HG03066 (cell line): ENCODE measurements around the gene ABHD14A.
A peak's percentile ranks its signal among the peaks of the same experiment; 100 is the strongest.
"Not testable (repeated sequence)": the region's sequence is repeated elsewhere in the genome, so short reads cannot be mapped to it uniquely, and the experiment has no call there.

ENCODE experiments used
- ATAC-seq: cut with Tn5 transposase; IDR thresholded peaks from one replicate; pipeline ENCODE4 v1.9.1; 2021; ENCODE audit warnings: low read depth; ENCODE audit not compliant: unreplicated experiment

The ABHD14A gene

DNA sequence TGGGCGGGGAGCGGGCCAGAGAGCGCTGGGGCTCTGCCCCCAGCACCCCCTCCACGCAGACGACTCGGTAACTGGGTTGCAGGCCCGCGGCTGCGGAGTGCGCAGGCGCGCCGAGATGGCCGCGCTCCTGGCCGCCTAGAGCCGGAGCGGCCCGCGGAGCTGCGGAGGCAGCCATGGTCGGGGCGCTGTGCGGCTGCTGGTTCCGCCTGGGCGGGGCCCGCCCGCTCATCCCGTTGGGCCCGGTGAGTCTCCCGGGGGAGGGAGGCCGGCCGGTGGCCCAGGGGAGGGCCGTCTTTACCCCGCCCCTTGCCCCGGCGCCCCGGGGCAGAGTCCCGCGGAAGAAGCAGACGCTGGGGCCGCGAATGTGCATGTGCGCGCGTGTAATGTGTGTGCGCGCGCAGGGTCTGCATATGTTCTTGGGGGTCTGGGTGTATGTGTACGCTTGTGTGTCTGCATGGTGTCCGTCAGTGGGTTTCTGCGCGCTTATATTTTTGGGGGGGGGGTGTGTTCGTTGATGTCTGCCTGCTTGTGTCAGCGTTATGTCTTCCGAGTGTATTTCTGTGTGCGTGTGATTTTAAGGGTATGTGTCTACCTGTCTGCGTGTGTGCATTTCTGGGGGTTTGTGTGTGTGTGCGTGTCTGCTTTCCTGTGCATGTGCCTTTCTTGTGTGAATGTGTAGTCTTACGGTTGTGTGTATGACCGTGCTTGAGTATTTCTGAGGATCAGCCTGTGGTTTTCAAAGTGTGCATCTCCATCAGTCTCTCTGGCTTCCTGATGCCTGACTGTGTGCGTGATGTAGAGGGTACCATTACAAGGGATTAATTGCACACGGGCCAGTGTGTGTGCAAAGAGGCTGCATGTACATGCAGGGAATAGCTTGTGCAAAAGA lies at the start of gene ABHD14A:
Gene ABHD14A, plus strand, starts transcription at position 102 of the 889 bp plus-strand sequence. Its CDS starts 72 bp downstream, at position 174.
- ATAC-seq, result peak; percentile 50

DNA sequence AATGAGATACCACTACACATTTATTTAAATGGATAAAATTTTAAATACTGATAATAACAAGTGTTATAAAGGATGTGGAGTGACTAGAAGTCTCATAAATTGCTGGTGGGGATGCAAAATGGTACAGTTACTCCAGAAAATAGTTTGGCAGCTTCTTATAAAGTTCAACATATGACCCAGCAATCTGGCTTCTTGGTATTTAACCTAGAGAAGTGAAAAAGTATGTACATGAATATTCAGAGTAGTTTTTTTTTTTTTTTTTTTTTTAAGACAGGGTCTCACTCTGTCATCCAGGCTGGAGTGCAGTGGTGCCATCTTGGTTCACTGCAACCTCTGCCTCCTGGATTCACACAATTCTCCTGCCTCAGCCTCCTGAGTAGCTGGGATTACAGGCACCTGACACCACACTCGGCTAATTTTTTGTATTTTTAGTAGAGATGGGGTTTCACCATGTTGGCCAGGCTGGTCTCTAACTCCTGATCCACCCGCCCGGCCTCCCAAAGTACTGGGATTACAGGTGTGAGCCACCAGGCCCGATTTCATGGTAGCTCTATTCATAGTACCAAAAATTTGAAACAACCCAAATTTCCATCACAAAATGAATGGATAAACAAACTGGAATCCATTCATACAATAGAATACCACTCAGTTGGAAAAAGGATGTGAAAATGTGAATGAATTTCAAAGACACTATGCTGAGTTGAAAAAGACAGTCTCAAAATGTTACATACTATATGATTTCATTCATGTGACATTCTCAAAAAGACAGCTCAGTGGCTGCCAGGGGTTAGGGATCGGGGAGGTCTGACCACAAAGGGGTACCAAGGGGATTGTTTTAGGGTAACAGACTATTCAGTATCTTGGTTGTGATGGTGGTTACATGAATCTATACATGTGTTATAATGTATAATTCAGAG lies 47.5 kb upstream of the ABHD14A start:
- ATAC-seq, result no peak

DNA sequence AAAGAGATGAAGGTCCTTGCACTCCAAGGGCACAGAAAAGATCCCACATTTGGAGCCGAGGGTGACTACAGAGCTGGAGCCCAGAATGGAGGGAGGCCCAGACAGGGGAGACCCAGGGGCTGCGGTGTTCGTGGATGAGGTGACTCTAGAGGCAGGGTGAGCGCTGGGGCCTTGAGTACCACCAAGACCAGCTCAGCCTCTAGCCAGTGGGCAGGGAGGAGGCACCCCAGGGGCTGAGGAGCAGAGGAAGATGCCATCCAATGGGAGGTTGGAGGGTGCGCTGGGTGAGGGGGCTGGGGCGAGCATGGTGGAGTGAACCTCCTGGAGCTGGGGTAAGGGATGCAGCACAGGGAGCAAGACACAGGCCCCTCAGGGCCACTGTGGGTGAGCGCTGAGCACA lies 46.4 kb upstream of the ABHD14A start:
- no peak for ATAC-seq

DNA sequence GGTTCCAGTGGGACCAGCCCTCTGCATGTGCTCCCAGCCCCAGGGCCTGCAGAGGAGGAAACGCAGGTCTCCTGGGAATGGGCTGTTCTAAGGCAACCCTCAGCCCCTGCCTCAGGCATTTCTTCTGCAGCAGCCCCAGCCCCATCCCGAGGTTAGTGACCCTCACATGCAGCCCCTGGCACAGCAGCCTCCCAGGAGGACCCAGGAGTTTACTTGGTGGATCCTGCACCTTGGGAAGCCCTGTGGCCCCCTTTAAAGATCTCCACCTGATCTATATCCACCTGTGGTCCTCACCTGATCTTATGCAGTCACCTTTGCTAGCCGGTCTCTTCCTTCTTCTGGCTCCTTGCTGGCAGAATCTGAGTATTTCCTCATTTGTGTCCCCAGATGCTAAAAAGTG lies 45.9 kb upstream of the ABHD14A start:
- not testable (repeated sequence) for ATAC-seq

DNA sequence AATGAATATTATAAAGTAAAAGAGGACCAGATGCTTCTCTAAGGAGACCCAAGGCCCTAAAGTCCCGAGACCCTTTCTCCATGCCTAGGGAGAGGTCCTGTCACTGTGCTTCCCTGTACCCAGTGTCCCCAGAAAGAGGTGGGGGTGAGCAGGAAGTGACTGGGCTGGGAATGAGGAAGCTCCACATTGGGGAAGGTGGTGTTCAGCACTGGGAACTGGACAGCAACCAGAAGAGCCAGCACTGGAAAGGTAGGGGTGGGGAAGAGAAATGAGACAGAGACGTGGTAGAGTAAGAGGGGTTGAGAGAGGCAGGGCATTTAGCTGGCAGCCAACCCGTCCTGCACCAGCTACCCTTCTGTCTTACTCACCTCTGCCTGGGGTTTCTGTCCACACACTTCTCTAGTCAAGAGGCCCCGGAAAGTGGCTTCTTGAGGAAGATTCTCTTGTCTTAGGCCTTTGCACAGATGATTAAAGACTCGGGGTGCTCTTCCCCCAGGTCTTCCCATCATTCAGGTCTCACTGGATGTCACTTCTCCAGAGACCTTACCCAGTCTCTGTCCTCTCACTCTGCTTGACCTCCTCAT lies 45.4 kb upstream of the ABHD14A start:
- ATAC-seq, result no peak

DNA sequence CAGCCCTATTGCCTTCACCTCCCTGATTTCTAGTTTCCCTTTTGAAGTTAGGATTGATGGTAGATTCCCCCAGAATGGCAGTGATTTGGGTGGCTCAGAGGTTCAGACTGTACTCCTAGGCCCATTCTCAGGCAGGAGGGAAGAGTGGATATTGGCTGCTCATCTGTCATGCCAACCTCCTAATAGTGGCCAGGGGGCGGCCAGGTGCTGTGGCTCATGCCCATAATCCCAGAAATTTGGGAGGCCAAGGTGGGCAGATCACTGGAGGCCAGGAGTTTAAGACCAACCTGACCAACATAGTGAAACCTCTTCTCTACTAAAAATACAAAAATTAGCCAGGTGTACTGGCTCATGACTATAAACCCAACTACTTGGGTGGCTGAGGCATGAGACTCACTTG lies 44.4 kb upstream of the ABHD14A start:
- ATAC-seq, result no peak

DNA sequence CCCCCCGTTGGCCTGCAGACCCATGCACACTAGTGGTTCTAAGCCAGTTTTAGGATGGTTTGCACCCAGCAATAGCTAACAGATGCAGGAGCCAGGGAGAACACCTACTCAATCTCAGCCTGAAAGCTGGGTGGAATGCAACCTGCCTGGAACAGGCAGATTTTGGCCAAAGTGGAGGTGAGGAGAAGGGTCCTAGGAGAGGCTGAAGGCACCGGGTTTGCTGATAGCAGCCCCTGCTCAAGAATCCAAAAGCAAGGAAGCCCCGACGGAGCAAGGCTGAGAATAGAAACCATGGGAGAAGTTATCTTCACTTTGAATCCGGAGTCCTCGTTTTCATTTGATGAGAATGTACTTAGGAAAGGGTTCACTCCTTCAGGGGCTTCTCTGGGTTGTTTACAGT lies 43.1 kb upstream of the ABHD14A start:
- no peak for ATAC-seq

DNA sequence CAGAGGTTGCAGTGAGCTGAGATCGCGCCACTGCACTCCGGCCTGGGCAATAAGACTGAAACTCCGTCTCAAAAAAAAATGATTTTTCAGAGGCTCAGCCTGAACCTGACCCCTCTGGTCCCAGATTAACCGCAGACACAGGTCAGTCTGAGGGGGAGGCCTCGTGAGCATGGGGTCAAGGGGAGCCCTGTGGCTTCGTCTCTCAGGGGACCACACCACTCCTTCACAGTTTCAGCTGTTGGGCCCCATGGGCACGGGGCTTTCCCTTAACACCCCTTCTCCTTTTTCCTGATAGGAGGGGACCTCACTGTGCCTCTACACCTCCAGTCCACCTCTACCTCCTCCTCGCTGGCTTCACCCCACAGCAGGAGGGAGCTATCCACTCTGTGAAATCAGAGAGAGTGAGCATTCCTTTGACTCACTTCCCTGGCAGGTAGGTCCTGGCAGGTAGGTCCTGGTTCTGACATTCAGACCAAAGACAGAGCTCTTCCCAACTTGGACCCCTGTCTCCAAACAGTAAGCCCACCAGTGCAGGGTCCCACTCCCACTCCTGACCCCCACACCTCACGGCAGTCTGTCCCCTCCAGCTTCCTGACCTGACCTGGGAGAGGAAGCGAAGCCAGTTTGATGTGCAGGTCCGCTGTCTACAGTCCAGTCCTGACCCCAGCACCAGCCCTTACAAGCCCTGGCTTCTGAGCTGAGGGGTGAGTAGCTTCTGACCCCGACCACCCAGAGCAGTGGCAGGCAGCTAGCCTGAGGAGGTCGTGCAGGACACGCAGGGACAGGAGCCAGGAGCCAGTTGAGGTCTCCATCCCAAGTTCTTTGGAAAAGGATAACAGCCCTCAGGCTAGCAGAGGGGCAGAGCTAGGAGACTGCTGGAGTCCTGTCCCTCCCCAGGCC lies 42.1 kb upstream of the ABHD14A start:
- ATAC-seq, result no peak

DNA sequence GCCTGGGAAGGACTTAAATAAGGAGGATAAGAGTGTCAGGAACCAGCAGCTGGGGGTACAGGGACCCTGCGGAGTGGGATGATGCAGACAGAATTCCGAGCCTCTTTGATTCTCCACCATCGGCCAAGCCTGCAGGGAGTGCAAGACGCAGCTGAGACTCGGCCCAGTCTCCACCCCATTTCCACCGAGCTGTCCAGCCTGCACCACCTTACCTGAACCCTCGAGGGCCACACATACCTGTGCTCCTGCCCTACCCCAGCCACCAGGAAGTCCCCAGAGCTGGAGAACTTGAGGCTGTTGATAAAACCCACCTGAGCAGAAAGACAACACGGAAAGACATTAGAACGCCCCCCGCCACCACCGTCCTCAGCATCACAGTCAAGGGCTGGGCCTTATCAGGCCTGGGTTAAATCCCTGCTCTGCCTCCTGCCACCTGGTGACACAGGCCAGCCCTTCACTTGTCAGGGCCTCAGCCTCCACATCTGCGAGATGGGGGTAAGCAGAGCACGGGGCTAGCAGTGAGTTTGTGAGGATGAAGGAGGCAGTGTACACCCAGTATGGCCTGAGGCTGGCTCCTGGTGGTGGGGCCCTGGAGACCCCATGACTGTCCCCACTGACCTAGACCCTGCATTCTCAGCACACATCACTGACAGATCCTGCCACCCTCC lies 41.3 kb upstream of the ABHD14A start:
- no peak for ATAC-seq

DNA sequence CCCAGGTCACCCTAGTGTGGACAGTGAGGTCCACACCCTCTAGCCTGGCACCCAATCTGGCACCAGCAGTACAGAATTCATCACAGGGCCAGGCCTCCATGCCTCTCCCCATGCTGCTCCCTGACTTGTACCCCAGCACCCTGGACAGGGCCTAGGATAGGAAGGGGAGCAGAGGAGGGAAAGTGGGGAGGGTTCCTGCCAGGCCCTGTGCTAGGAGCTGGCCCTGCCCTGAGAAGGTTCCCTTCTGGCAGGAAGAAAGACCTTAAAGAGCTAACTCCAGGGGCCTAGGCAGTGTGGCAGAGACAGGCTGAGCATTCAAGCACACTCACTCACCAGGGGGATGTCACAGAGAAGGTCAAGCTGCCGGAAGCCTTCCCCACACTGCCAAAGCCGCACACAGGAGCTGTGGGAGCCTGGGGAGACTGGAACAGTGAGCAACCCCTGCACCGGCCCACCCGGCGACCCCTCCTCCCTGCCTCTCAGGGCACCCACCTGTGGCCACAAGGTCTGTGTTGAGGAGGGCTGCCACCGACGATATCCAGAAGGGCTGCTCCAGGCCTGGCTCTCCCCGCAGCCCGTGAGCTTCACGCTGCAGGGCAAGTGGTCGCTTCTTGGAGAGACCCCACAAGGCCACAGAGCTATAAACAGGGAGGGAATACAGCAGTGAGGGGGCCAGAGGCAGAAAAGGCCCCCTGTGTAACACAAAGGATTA lies 40.6 kb upstream of the ABHD14A start:
- ATAC-seq, result no peak

DNA sequence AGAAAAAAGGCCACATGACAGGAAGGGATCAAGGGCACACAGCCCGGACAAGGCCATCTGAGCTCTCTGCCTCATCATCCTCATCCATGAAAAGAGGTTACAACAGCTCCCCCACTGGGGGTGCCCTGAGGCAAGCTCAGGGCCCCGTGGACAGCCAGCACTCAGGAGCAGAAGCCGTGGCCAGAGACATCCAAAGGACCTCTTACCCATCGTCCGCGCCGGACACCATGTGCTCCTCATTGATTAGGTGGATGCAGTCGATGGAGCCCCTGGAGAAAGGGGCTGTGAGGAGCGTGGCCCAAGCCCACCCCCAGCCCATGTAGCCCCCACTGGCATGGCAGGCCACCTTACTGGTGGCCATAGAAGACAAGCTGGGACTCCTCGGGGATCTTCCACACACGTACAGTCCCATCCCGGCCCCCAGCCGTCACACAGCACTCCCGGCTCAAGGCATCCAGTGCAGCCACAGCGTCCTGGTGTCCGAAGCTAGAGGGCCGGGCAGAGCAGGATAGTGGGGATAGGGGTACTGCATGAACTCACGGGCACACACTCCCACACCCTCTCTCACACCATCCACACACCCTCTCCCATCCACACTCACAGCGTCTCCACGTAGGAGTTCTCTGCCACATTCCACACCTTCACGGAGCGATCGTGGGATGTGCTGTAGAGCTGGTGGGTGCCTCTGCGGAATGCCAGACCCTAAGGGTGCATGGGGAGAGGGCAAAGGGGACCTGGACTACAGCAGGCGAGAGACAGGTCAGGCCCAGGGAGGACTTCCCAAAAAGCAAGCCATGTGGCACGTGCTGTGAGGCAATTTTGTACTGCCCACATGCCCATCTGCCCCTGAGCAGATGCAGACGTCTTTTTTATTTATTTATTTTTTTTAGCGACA lies 39.6 kb upstream of the ABHD14A start:
- ATAC-seq, result no peak

DNA sequence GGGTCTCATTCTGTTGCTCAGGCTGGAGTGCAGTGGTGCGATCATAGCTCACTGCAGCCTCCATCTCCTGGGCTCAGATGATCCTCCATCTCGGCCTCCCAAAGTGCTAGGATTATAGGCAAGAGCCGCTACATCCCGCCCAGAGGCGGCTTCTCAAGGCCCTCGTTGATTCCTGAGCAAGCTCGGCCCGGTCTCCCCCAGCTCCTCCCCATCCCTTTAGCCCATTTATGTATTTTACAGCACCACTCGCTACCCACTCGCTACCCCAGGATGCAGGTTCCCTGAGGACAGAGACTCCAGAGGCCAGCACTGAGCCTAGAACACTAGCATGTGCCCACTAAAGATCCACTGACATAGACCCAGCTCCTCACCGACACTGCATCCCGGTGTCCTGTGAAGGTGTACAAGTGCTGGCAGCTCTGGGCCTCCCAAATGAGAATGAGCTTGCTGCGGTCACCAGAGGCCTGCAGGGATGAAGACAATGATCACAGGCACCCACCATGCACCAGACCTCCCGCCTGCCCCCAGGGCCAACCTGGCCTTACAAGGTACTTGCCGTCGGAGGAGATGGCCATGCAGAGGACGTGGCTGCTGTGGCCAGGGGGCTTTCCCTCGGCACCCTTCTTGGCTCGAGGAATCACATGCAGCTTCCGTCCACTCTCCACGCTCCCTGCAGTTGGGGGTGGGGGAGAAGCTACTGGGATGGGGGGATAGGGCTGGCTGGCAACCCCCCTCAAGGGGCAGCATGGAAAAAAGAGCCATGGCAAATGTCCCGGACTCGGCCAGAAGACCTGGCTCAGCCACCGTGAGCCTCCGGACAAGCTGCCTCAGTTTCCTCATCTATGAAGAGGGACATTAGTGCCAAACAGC lies 38.7 kb upstream of the ABHD14A start:
- no peak for ATAC-seq

DNA sequence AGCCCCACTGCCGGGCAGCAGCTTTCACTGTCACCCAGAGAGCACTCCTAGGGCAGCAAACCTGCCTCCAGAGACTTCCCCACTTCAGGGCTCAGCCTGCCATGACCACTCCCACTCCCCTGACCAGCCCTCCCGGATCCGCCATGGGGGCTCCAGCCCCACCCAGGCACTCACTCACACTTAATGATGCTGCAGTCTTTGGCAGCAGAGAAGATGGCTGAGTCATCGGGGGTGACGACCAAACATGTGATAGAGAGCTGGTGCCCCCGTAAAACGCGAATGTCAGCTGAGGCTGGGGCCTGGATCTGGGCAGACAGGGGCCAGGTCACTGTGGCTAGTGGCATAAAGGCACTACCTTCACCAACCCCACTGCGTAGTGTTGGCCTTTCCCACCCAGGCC lies 37.9 kb upstream of the ABHD14A start:
- ATAC-seq, result no peak

DNA sequence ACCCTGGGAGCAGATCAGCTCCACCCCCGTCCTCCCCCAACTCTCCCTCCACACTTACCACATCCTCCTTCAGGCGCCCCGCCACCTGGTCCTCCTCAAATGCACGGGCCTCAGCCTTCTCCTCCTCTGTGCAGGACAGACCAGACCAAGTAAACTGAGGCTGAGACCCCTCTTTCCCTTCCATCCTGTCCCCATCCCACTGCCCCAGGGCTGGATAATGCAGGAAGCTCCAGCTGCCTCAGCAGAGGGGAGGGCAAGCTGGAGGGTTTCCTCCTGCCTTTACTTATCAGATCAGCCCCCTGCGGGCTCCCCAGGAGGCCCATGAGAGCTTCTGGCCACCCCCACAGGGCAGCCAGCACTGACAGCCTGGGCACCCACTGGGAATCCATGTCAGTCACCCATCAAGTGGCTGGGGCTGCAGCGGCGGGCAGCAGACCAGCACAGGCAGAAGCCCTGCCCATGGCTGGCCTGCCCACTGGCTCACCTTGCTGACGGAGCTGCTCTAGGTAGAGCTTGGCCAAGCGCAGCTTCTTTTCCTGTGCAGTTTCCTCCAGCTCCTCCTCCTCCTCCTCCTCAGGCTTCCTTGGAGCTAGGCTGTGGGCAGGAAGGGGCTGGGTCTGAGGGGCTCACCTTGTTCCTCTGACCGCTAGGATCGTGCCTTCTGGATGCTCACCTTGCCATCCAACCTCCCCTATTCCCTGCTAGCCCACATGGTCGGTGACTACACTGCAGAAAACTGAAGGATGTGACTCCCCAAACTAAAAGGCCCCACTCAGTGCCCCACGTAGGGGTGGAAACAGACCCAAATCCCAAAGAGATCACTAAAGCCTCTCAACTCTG lies 37.0 kb upstream of the ABHD14A start:
- ATAC-seq, result no peak

DNA sequence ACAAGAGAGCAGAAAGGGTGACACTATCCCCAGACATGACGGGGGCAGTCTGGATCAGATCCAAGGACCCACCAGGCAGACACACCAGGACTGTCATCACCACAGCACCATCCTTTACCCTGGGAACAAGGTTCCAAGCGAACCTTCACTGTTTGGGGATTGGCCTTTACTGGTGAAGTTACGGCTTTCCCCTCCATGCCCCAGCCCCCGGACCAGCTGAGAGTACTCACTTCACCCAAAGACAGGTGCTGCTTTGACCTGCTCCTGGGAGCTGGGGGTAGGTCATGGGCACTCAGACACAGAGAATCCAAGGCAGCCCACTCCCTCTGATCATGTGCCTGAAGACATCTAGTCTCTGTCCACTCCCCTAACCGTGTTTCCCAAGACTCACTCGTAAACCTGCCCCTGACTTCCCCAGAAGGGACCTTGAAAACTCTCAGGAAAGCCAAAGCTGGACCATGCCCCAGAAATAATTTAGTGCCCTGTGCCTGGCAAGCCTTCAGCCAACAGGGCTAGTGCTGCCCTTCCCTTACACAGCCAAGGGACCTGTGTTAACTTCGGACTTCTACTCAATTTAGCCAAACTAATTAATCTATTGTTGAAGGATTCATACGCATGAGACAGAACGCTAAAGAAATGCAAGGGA lies 36.0 kb upstream of the ABHD14A start:
- no peak for ATAC-seq
